ENCODE results near the gene ZNF527.

- TF ChIP-seq CTCF (IDR thresholded peaks at IDR 0.05) (no peak), POLR2A (IDR thresholded peaks at IDR 0.05) (no peak)
Observed at GRCh38 chr19:37353968-37354367, 16.9 kb upstream of the ZNF527 start.

All from uterus (tissue), 2 donors.